T-helper 2 cell treated with Interferon-gamma antibody and Interleukin-4, amounts not matched to agents 100 ng/mL and 5 ng/mL, for 36 hours (primary cell): ENCODE data around the gene SIL1. TPM values are rescaled to one million over a fixed set of nuclear protein-coding genes. Genes with fewer than 3 reads are reported as not detected.

Experiments used
- intact Hi-C: fragments of 100-400 bp; cut with micrococcal nuclease; formaldehyde crosslinking; loops from one replicate; pipeline ENCODE4 v1.15.1; 2023
- total RNA-seq: library from RNA; stranded (reverse); gene quantifications from 2 replicates; pipeline ENCODE4 v1.2.3, GENCODE V29; 2022

The SIL1 gene
- total RNA-seq, 1 donor from 2014 or later: 21.6 TPM

DNA sequence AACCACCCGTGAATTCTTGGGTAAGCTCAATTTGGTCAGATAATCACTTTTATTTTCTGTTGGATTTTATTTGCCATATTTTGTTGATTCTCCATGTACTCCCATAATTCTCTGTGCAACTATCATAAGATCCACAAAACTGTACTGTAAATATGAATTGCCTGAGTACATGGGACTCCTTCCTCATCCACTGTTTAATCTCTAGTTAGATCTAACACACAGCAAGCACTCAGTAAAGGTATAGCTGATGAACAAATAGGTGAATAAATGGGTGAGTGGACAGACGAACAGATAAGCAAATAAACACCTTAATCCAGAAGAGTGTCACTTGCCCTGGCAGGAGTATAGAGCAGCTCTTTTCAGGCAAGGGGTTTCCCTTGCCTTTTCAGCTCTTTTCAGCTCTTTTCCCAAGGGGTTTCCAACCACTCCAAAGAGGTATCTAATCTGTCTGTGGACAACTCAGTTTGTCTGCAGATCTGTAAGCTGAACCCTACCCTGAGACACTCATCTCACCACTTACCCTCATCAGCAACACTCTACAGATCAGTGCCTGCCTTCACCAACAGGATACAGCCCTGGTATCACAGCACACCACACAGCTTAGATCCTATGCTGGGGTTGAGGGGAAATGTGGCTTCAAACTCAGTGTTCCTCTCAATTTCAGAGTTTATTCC lies 51.2 kb downstream of the SIL1 start:
- intact Hi-C loops: no loop called here

DNA sequence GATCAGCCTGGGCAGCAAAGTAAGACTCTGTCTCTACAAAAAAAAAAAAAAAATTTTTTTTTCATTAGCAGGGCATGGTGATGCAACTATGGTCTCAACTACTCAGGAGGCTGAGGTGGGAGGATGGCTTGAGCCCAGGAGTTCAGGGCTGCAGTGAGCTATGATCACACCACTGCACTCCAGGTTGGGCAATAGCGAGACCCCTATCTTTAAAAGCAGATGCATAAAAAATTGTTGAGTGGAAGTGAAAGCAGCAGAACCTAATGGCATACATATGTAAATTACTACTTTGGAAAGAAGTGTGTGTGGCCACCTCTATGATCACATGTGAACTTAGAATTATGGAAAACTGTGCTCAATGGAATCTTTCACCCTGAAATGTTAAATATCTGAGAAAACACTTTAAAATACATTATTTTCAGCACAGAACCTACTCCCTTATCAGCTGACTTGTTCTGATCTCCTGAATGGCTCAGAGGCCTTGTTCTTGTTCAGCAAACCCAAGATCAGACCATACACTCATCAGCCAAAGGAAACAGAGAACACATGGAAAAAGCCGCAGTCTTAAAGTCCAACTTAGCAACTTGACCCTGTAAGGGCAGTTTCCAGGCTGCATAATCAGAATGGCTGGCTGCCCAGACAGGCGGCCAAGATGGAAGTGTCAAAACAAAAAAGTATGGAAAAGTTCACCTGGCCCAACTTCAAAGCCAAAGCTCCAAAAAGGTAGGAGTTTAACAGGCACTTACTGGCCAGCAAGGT lies 56.5 kb downstream of the SIL1 start:
- intact Hi-C loops: no loop called here

DNA sequence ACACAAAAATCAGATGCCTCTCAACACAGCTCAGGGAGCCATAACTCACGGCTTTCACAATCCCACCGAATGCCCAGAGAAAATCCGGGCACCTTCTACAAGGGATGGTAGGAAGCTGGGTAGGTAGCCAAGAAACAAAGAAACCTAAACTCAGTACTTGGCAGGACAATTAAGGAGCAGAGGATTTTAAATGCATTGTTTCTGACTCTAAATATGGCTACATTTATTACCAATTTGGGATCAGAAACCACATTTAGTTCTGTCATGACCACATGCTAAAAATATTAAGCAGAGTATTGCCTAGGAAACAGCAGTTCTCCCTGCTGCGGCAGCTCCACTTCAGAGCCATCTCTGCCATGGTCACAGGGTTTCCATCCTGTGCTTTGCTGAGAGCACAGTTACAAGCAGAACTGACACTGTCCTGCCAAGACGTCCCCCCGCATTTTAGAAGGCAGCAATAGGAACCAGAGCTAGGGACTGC lies 57.5 kb downstream of the SIL1 start:
- intact Hi-C loops: no loop called here

DNA sequence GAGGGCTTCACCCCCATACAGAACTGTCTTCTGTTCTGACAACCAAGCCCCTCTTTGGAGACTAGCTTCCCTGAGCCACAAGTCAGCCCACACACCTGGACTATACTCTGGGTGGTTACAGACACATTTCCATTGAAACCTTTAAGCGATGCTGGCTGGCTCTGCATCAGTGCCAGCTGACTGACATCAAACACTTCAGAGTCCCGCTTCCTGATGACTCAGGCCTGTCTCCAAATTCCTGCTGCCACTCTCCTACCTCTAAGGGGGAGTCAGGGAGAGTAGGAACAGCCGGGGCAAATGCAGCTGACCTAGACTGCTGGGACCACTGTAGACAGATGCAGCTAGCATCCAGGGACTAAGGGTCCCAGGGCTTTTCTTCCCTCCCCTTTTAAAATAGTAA lies 59.4 kb downstream of the SIL1 start:
- intact Hi-C loops: no loop called here

DNA sequence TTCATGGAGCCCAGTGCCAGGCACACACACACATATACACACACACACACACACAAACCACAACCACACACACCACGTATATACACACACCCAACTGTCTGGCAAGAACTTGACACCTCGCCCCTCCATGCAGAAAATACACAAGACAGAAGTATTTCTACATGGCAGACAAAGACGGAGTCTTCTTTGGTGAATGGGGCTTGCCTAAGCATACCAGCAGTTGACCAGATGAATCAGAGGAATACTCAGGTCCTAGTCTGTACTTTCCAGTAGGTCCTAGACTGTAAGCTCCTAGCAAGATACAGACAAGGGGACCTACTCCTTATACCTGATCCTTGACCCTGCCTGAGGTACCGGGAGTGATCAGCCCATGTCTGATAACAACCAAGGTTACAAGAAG lies 60.1 kb downstream of the SIL1 start:
- intact Hi-C loops: no loop called here

DNA sequence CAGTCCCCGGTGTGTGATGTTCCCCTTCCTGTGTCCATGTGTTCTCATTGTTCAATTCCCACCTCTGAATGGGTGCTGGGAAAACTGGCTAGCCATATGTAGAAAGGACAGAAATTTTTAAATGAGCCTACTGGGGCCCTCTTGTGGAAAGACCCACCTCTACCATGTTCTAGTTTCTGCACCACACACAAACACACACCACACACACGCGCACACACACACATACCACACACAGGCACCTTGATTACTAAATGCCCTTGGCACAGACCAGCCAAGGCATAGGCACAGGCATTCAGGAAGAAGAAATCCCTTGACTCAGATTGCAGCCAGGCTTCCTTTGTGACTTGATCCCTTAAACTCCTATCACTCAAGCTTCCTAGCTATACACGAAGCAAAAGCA lies 60.5 kb downstream of the SIL1 start:
- intact Hi-C loops: no loop called here

DNA sequence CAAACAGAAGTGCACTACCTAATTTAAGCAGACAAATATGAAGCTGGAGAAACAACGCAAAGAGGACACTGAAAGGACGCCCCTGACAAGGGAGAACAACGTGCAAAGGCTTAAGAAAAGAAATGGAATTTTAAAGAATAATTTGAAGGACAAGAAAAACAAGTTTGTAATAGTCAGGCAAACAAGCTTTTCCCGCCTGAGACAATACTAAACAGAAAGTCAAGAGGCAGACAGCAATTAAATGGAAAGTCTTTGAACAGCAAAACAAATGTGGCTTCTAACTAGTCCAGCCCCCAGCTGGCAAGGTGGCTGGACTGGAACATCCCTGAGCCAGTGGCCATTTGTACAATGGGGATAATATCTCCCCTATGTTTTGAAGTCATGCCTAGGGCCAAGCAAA lies 63.3 kb downstream of the SIL1 start:
- intact Hi-C loops: no loop called here

DNA sequence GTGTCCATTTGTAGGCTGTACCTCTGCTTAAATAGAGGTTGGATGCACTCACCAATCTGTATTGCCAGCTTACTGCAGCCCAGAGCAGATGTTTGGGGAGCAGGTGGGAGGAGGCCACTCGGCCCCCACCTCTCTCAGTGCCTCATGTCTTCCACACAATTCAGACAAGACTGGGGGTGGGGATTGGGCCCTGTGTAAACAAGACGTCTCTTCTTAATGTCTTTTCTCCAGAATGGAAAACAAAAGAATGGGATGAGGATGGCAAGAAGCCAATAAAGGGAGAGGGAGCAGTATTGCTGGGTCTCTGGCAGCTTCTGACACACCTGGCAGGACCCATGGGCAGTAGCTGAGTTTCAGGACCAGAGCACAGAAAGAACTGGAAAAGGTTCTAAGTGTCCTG lies 64.9 kb downstream of the SIL1 start:
- intact Hi-C loops: no loop called here

DNA sequence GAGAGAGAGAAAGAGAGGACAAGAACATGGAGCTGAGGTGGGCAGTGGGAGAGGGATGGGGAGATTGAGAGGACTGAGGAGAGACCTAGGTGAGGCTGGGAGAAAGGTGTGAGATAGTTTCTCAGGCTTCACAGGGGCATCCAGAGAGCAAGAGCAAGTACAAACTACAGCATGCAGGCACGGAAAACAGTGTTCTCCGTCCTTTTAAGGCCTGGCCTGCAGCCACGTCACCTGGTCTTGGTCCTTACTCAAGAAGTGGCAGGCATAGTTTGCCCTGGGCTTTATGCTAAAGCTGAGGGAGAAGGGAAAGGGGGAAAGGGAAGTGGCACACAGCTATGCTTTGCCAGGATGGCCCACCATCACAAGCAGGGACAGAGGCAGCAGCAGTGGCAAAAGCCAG lies 65.7 kb downstream of the SIL1 start:
- intact Hi-C loops: no loop called here

DNA sequence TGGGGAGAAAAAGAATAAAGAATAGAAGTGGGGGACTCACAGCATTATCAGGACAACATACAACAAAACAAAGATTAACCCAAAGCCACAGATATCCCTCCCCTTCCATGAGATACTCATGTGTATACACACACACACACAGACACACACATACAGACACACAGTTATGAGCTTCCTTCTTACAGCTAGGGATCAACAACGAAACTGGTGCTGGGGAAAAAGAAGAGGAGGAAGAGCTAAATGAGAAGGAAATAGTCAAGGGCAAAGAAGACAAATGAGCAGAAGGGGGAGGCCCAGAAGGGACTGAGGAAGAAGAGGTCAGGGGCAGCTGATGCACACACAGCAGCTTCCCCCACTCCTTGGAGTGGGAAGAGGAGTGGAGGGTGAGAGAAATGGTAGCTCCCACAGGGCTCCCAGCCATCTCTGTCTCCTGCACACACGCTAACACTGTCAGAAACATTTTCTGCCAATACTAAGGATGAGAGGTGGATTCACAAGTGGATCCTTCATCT lies 66.2 kb downstream of the SIL1 start:
- intact Hi-C loops: no loop called here

DNA sequence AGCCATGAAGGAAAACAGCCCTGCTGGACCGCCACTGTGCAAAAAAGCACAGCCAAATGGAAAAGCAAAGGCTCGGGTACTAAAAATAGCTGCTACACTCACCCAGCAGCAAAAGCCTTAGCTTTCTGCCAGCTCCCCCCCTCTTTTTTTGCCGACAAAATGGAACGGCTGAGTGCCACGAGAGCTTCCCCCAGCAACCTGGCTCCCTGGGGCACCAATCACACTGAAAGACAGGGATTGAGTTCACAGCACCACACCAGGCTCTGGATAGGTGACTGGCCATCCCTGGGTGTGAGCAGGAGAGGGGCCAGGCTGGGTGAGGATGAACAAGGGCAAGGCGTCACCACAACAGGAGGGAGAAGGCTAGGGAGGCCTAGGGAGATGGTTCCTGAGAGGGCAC lies 66.7 kb downstream of the SIL1 start:
- intact Hi-C loops: no loop called here

DNA sequence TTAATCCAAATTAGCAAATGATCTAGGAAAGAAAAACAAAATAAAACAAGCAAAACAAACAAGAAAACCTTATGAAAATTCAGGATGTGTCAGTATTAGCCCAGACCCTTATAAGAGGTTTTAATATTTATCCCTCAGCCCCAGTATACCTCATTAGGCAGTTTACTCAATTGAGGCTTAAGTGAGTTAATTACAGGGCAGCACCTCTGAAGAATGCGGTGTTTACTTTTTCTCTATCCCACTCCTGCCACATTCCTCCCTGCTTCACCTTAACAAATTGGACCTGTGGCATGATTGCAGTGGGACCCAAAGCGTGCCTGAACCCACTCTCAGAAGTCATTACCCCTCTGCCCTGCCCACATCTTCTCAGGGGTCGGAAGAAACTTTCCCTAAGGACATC lies 67.1 kb downstream of the SIL1 start:
- intact Hi-C loops: no loop called here

DNA sequence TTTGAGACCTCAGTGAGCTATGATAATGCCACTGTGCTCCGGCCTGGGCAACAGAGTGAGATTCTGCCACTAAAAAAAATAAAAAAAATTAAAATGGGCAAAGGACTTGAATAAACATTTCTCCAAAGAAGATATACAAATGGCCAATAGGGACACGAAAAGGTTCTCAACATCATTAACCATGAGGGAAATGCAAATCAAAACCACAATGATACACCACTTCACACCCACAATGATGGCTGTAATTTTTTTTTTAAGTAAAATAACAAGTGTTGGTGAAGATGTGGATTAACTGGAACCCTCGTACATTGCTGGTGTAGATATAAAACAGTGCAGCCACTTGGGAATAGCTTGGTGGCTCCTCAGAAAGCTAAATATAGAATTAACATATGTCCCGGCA lies 68.0 kb downstream of the SIL1 start:
- intact Hi-C loops: no loop called here

DNA sequence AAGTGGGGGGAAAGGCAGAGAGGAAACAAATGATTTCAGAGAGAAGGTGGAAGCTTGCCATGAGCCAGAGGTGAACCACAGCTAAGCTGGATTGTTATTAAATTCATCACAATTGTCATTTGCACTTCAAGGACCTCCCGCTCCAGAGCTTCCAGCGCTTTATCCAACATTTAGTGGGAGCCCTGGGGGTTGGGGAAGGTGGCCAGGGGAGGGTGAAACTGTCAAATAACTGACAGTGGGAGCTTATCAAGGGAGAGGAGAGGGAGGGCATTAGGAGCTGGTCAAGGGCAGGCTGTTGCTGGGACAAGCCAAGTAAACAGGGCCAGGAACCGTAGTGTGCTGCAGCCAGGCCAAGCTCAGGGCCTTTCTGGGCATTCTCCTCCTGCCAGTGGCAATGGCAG lies 71.5 kb downstream of the SIL1 start:
- intact Hi-C loops: no loop called here

DNA sequence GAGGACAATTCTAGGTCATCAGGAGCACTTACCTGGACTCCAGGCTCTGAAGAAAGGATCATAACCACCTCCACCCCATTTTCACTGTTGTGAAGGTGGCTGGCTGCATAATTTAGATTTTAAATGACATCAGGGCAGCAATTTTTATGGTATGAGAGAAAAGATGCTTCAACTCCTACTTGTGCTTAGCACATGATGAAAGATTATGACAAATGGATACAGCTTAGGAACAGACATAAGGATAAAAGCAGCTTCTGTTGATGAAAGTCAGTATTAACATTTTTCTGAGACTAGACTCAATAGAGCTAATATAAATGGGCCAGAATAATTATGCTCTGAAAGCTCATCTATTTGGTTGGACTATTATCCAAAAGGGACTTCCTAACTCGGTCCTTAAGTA lies 72.2 kb downstream of the SIL1 start:
- intact Hi-C loops: no loop called here

DNA sequence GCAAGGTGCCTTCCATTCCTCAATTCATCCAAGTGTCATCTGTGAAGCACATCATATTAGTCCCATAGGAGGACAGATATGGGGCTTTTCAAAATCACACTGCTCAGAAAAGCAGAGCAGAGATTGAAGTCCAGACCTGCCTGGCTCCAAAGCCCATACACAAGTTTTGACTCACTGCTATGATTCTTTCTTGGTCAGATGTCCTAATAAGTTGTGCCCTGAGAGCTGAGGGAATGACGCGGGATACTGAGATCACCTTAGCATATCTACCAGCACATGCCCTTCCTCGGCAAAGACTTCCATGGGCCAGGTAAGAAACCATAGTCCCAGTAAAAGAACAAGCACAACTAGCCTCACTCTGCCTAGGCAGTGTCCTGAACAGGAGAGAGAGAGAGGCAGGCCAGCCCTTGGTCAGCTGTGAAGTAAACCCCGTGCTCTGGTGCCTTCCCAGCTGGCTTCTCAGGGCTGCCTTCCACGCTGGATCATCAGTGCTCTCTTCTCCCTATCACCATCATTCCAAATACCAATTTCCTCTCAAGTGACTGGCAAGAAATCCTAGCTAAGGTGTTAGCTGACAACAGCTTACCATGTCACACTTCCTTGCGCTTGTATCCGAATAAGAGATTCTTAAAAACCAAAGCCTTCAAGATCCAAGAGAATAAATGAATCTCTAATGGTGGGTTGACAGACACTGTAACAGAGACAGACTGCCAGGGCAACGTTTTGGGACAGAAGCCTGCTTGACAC lies 73.2 kb downstream of the SIL1 start:
- intact Hi-C loops: no loop called here

DNA sequence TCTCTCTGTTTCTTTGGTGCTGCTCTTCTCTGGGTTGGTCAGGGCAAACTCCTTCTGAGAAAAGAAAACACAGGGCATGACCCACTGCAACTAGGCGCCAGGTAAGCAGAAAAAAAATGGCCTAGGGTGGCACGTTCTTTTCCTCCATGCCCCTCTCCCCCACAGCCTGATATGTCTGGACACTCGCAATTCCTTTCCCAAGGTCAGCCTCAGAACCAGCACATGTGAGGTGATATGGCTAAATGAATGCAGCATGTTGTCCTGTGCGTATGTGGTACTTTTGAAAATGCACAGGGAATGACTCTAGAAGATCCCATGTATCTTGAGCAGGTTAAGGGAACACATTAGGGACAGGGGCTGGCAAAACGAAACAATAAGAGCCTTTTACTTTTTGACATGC lies 77.0 kb downstream of the SIL1 start:
- intact Hi-C loops: no loop called here

DNA sequence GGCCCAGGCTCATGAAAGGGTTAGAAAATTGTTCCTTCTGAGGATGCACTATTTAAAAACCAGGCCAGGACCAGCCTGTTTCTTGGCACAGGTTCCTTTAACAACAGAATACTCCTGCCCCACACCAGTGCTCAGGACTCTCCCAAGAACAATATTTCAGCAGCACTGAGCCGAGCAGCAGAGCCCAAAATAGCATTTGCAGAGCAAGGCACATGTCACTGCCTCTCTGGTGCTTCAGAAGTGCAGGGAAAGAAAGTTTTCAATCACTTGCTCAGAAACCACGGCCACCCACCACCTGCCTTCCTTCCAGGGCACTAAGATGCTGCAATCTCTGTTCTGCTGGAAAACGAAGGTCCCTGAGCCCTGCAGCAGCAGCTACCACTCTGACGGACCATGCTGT lies 77.6 kb downstream of the SIL1 start:
- intact Hi-C loops: no loop called here

DNA sequence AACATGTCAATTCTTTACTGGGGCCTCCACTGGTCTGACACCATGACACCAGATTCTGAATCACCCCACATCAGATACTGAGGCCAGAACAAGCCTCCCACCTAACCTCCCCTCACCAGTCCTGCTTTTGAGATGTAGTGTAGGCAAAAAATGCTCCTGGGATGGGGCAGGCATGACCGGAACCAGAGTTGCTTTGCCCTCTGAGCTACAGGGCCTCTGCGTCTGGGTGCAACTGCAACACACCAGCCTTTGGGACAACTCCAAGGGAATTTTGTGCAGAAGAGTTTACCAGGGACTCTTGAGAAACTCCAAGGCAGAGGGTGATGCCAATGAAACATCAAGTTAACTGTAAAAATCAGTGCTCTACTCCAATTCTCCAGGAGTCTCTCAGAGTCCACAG lies 79.4 kb downstream of the SIL1 start:
- intact Hi-C loops: no loop called here

DNA sequence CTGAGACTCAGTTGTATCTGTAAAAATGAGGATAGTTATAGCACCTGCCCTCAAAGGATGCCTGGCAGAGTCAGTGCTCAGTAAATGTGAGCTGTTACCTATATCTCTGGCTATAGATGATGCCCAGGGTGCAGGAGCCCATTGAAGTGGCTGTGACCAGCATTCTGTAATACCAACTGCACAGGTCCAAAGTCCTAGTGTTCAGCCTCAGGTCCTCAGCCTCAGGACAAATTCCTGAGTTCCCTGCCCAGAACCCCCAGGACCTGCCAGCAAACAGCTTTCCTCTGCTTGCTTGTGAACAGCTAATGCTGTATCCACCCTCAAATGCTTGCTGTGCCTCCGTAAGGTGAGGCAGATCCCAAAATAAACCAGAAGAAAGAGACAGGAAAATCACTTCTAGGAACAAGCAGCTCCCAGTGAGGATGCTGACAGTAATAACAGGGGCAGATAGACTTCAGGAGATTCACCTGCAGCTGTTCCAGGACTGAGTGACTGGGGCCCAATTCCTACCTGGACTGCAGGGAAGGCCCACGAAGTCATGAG lies 80.8 kb downstream of the SIL1 start:
- intact Hi-C loops: no loop called here

DNA sequence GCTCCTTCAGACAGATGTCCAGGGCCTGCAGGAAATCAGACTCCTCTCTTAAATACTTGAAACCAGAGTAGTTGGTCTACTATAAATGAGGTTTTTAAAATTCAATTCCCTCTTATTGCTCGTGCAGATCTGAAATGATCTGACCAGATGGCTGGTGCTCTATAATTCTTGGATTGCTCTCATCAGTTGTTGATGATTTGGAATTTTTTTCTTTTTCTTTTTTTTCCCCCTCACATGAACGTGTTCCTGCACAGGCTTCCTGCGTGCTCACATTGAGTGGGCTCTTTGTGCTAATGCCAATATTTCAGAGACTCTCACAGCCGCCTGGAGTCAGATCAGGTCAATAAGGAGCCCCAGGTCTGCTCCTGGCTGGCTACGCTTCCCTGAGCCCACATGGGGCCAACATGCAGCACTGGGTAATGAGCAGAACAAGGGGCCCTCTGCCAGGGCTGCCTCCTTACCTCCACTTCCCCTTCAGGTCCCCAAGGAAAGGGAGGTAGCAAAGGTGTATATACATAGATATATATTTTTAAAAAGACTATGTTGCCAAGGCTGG lies 82.0 kb downstream of the SIL1 start:
- intact Hi-C loops: no loop called here

DNA sequence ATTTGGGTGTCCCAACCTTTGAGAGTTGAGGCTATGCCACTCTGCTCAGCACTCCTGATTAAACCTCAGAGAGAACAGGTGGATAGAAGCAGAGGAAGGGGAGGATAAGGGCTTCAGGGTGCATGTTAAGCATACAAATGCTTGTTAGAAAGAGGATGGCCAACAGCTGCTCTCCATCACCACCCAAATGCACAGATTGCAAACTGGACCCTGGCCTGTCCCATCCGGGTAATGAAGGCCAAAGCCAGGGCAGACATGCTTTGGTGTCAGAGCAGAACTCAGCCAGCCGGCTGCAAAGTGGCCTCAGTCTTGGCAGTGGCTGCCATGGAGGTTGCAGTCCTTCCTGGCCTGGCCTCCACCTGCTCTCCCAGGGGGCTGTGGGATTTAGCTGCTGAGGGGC lies 84.3 kb downstream of the SIL1 start:
- intact Hi-C loops: no loop called here
